ENCODE results near the gene MYO1H. TPM values are rescaled to one million over a fixed set of nuclear protein-coding genes. Genes with fewer than 3 reads are reported as not detected.

The MYO1H gene
- total RNA-seq, 2 experiments from 2014 or later: not detected

- H3K4me1 ChIP-seq (ENCODE audit: insufficient read depth, low read length): peaks cover 30% of the 10 kb centered on the region
- H3K27me3 Mint-ChIP-seq: no peaks in the 10 kb centered on the region
- no peak for TF ChIP-seq CTCF (IDR thresholded peaks at IDR 0.05)
- peak overlapping the region; percentile 78 for H3K4me3 Mint-ChIP-seq
- peaks cover 45% of the 10 kb centered on the region for H3K4me1 Mint-ChIP-seq (ENCODE audit: low read depth)
- peaks cover 20% of the 10 kb centered on the region for H3K36me3 ChIP-seq (ENCODE audit: insufficient read depth, low read length)
- CTCF ChIA-PET: no interaction called here
- no peak for DNase-seq
- POLR2A ChIA-PET: no interaction called here
- peaks cover 40% of the 10 kb centered on the region for H3K36me3 Mint-ChIP-seq (ENCODE audit: low read depth)
- no peaks in the 10 kb centered on the region for H3K9me3 ChIP-seq (ENCODE audit: control insufficient read depth in 1 of 2, insufficient read depth in 1 of 2, low read length in 2 of 2)
- no peaks in the 10 kb centered on the region for H3K9me3 Mint-ChIP-seq
- no peak overlapping the region for H3K27ac Mint-ChIP-seq
- no peaks in the 10 kb centered on the region for H3K27me3 ChIP-seq (ENCODE audit: control insufficient read depth in 1 of 2, insufficient read depth in 2 of 2, low read length in 2 of 2)
- no peak overlapping the region for H3K27ac ChIP-seq (ENCODE audit: low read depth in 1 of 2, low read length in 2 of 2)
- intact Hi-C loops (cut with DNase I, micrococcal nuclease): loop anchor here in 1 of 2 experiments (2.0 to 10.0 kb wide), 10 partner anchors 327 to 1792 kb away; partner anchors contain the start of genes ARPC3, C12orf76, FICD and GLTP
- no peak for ATAC-seq (ENCODE audit: poor library complexity)
- H3K4me3 ChIP-seq (ENCODE audit: low read length): no peak overlapping the region
Observed at GRCh38 chr12:109479761-109480160, 132.1 kb downstream of the MYO1H start.

- ATAC-seq (ENCODE audit: poor library complexity) (no peak), DNase-seq (no peak)
- H3K36me3 Mint-ChIP-seq (ENCODE audit: low read depth): peaks cover 46% of the 10 kb centered on the region
- peak overlapping the region; percentile 78 for H3K4me3 Mint-ChIP-seq
- no peak for TF ChIP-seq CTCF (IDR thresholded peaks at IDR 0.05)
- H3K4me1 ChIP-seq (ENCODE audit: insufficient read depth, low read length): peaks cover 26% of the 10 kb centered on the region
- peaks cover 44% of the 10 kb centered on the region for H3K4me1 Mint-ChIP-seq (ENCODE audit: low read depth)
- no peak overlapping the region for H3K4me3 ChIP-seq (ENCODE audit: low read length)
- H3K36me3 ChIP-seq (ENCODE audit: insufficient read depth, low read length): peaks cover 26% of the 10 kb centered on the region
- H3K27ac ChIP-seq (ENCODE audit: low read depth in 1 of 2, low read length in 2 of 2): no peak overlapping the region
- CTCF ChIA-PET: no interaction called here
- H3K27me3 ChIP-seq (ENCODE audit: control insufficient read depth in 1 of 2, insufficient read depth in 2 of 2, low read length in 2 of 2): no peaks in the 10 kb centered on the region
- intact Hi-C loops (cut with DNase I, micrococcal nuclease): no loop called here
- no peak overlapping the region for H3K27ac Mint-ChIP-seq
- H3K9me3 Mint-ChIP-seq: no peaks in the 10 kb centered on the region
- POLR2A ChIA-PET: no interaction called here
- H3K27me3 Mint-ChIP-seq: no peaks in the 10 kb centered on the region
- H3K9me3 ChIP-seq (ENCODE audit: control insufficient read depth in 1 of 2, insufficient read depth in 1 of 2, low read length in 2 of 2): no peaks in the 10 kb centered on the region
Observed at GRCh38 chr12:109480356-109480755, 132.7 kb downstream of the MYO1H start.

- Mint-ChIP-seq H3K9me3 (no peaks in the 10 kb centered on the region), H3K27me3 (no peaks in the 10 kb centered on the region), H3K27ac (no peak overlapping the region), H3K36me3 (ENCODE audit: low read depth) (peaks cover 56% of the 10 kb centered on the region), H3K4me3 (no peak overlapping the region), H3K4me1 (ENCODE audit: low read depth) (peaks cover 29% of the 10 kb centered on the region)
- H3K27me3 ChIP-seq (ENCODE audit: control insufficient read depth in 1 of 2, insufficient read depth in 2 of 2, low read length in 2 of 2): no peaks in the 10 kb centered on the region
- H3K9me3 ChIP-seq (ENCODE audit: control insufficient read depth in 1 of 2, insufficient read depth in 1 of 2, low read length in 2 of 2): no peaks in the 10 kb centered on the region
- ATAC-seq (ENCODE audit: poor library complexity) (no peak), DNase-seq (no peak)
- peaks cover 13% of the 10 kb centered on the region for H3K4me1 ChIP-seq (ENCODE audit: insufficient read depth, low read length)
- H3K4me3 ChIP-seq (ENCODE audit: low read length): no peak overlapping the region
- peaks cover 41% of the 10 kb centered on the region for H3K36me3 ChIP-seq (ENCODE audit: insufficient read depth, low read length)
- intact Hi-C loops (cut with DNase I, micrococcal nuclease): no loop called here
- no peak overlapping the region for H3K27ac ChIP-seq (ENCODE audit: low read depth in 1 of 2, low read length in 2 of 2)
- CTCF ChIA-PET: no interaction called here
- TF ChIP-seq CTCF (IDR thresholded peaks at IDR 0.05): no peak
- POLR2A ChIA-PET: no interaction called here
Observed at GRCh38 chr12:109481863-109482262, 134.2 kb downstream of the MYO1H start.
